Frontal cortex (tissue), 4 donors: ENCODE measurements around the gene BACE1. TPM values are rescaled to one million over a fixed set of nuclear protein-coding genes. Genes with fewer than 3 reads are reported as not detected.

Experiments used
- DNase-seq, 2 donors: peaks; one replicate each; pipeline ENCODE4 v3.0.0; 2012; ENCODE audit warnings: low spot score in 2 of 2
- FAIRE-seq: peaks from 2 replicates; lab custom pipeline; 2012; peaks lifted over from hg19 to GRCh38; lab: Jason Lieb, UNC
- total RNA-seq: library from RNA; depleted of rRNA; stranded (reverse); fragments of >200 nt; gene quantifications from one replicate; pipeline ENCODE4 v1.2.3, GENCODE V29; 2014
- donor health status: control.
- donor health status: control.
- donor health status: control.

The BACE1 gene
- total RNA-seq, 1 donor from 2014 or later: 21.2 TPM

- FAIRE-seq: no peak
These were observed 2.0 kb downstream of the BACE1 start for GRCh38 chr11:117313828-117314768.

GRCh38 chr11:117313091-117313490, 3.0 kb downstream of the BACE1 start:
- DNase-seq (no peak), FAIRE-seq (no peak)

More at GRCh38 chr11:117313828-117314768, 2.0 kb downstream of the BACE1 start:
- DNase-seq: no peak

GRCh38 chr11:117309310-117309709, 6.7 kb downstream of the BACE1 start:
- no peak for FAIRE-seq
- no peak for DNase-seq

GRCh38 chr11:117305145-117305544, 10.9 kb downstream of the BACE1 start:
- no peak for DNase-seq

GRCh38 chr11:117303646-117304315, 12.3 kb downstream of the BACE1 start:
- no peak for DNase-seq
- no peak for FAIRE-seq

More at GRCh38 chr11:117305145-117305544, 10.9 kb downstream of the BACE1 start:
- no peak for FAIRE-seq

GRCh38 chr11:117303101-117303500, 13.0 kb downstream of the BACE1 start:
- no peak for FAIRE-seq

GRCh38 chr11:117302228-117302627, 13.8 kb downstream of the BACE1 start:
- FAIRE-seq (no peak), DNase-seq (no peak)

More at GRCh38 chr11:117303101-117303500, 13.0 kb downstream of the BACE1 start:
- no peak for DNase-seq

GRCh38 chr11:117300773-117301172, 15.3 kb downstream of the BACE1 start:
- DNase-seq (no peak), FAIRE-seq (no peak)

- FAIRE-seq: no peak
- no peak for DNase-seq
These were observed 15.8 kb downstream of the BACE1 start for GRCh38 chr11:117300283-117300663.

- DNase-seq (no peak), FAIRE-seq (no peak)
These were observed 16.4 kb downstream of the BACE1 start for GRCh38 chr11:117299351-117300282.

- FAIRE-seq (no peak), DNase-seq (no peak)
These were observed 17.9 kb downstream of the BACE1 start for GRCh38 chr11:117298195-117298594.

GRCh38 chr11:117296881-117297280, 19.2 kb downstream of the BACE1 start:
- no peak for DNase-seq
- no peak for FAIRE-seq

- FAIRE-seq: no peak
- DNase-seq: peak in 1 of 2 donors; percentile 46
These were observed 20.5 kb downstream of the BACE1 start for GRCh38 chr11:117295438-117296137.

GRCh38 chr11:117292616-117293015, 23.4 kb downstream of the BACE1 start:
- no peak for DNase-seq
- FAIRE-seq: no peak

- FAIRE-seq (no peak), DNase-seq (no peak)
These were observed 25.2 kb downstream of the BACE1 start, which contains the start of gene BACE1-AS for GRCh38 chr11:117290809-117291396. BACE1-AS (plus strand) TSS chr11:117291346.

- DNase-seq (no peak), FAIRE-seq (no peak)
These were observed 26.3 kb downstream of the BACE1 start for GRCh38 chr11:117289795-117290194.

- no peak for FAIRE-seq
- DNase-seq: no peak
These were observed 28.4 kb downstream of the BACE1 start for GRCh38 chr11:117287668-117288067.

GRCh38 chr11:117286588-117286987, 29.5 kb downstream of the BACE1 start:
- FAIRE-seq (no peak), DNase-seq (no peak)

- DNase-seq: no peak
- no peak for FAIRE-seq
These were observed 32.0 kb downstream of the BACE1 start for GRCh38 chr11:117284053-117284452.
